K562 (cell line): ENCODE data around the gene PNPLA1. TPM values are rescaled to one million over a fixed set of nuclear protein-coding genes. Genes with fewer than 3 reads are reported as not detected.

Source experiments
- CBX8 ChIP-seq: fragments of 200-600 bp; sonication (generic); IDR thresholded peaks from 2 replicates; pipeline ENCODE4 v1.6.1; 2012; ENCODE audit warnings: borderline replicate concordance, mixed run types, low read depth, mild to moderate bottlenecking, moderate library complexity, mixed read lengths, low read length, control low read depth, inconsistent platforms; ENCODE audit not compliant: poor library complexity, severe bottlenecking; ENCODE audit errors: extremely low read depth
- CGGBP1 ChIP-seq: fragments of 250-450 bp; sonication (Bioruptor Pico); IDR thresholded peaks from 2 replicates; pipeline ENCODE4 v1.9.0; 2021; ENCODE audit warnings: mild to moderate bottlenecking
- CTBP1 ChIP-seq: fragments of 450-650 bp; IDR thresholded peaks from 2 replicates; pipeline ENCODE4 v1.6.1; 2016; ENCODE audit warnings: borderline replicate concordance
- E2F4 ChIP-seq: sonication (generic); formaldehyde crosslinking; IDR thresholded peaks from 2 replicates; pipeline ENCODE4 v1.8.0; 2022; ENCODE audit warnings: mild to moderate bottlenecking, low read depth, missing genetic modification reagents
- E4F1 ChIP-seq: fragments of 250-450 bp; sonication (Bioruptor Pico); IDR thresholded peaks from 2 replicates; pipeline ENCODE4 v1.5.0; 2021; ENCODE audit warnings: mild to moderate bottlenecking, borderline replicate concordance
- EP400 ChIP-seq: fragments of 450-650 bp; IDR thresholded peaks from 2 replicates; pipeline ENCODE4 v1.6.1; 2017; ENCODE audit warnings: antibody characterized with exemption, mild to moderate bottlenecking, moderate library complexity
- EWSR1 ChIP-seq: fragments of 450-650 bp; IDR thresholded peaks from 2 replicates; pipeline ENCODE4 v1.6.1; 2018; ENCODE audit warnings: borderline replicate concordance, mild to moderate bottlenecking, low read depth, moderate library complexity; ENCODE audit not compliant: partially characterized antibody
- GTF3C2 ChIP-seq: IDR thresholded peaks from 3 replicates; pipeline ENCODE4 v1.6.1; 2011; ENCODE audit warnings: borderline replicate concordance, mild to moderate bottlenecking, moderate library complexity; ENCODE audit not compliant: insufficient read length; ENCODE audit errors: extremely low read depth
- HOXB6 ChIP-seq: fragments of 250-450 bp; sonication (Bioruptor Pico); IDR thresholded peaks from 2 replicates; pipeline ENCODE4 v1.5.1; 2022; ENCODE audit warnings: mild to moderate bottlenecking, borderline replicate concordance
- L3MBTL2 ChIP-seq: fragments of 450-650 bp; IDR thresholded peaks from 2 replicates; pipeline ENCODE4 v1.6.1; 2016; ENCODE audit warnings: mild to moderate bottlenecking, moderate library complexity
- MCM7 ChIP-seq, 2 experiments: fragments of 450-650 bp; IDR thresholded peaks; 2 replicates each; pipeline ENCODE4 v1.6.1; 2016 to 2018
- MTF1 ChIP-seq: fragments of 250-450 bp; sonication (Bioruptor Pico); IDR thresholded peaks from 2 replicates; pipeline ENCODE4 v1.9.0; 2021; ENCODE audit warnings: moderate library complexity, mild to moderate bottlenecking, inconsistent platforms, borderline replicate concordance
- NCOA6 ChIP-seq: fragments of 450-650 bp; IDR thresholded peaks from 2 replicates; pipeline ENCODE4 v1.6.1; 2017; ENCODE audit warnings: mild to moderate bottlenecking
- PHB ChIP-seq: fragments of 250-450 bp; sonication (Bioruptor Pico); IDR thresholded peaks from 2 replicates; pipeline ENCODE4 v1.5.0; 2021
- TBP ChIP-seq: optimal IDR thresholded peaks from 2 replicates; pipeline ENCODE3; 2011; ENCODE audit warnings: low read depth, low read length, improper control_type of control experiment
- TEAD1 ChIP-seq, 2 experiments: fragments of 450-650 bp in 1 of 2; sonication (generic) in 1 of 2; formaldehyde crosslinking; IDR thresholded peaks; 2 replicates each; pipeline versions ENCODE4 v1.4.0 to v1.8.0; 2020 to 2022; ENCODE audit warnings: mild to moderate bottlenecking in 2 of 2, missing genetic modification reagents in 1 of 2
- ZBTB17 ChIP-seq: fragments of 450-650 bp; formaldehyde crosslinking; IDR thresholded peaks from 2 replicates; pipeline ENCODE4 v1.4.0; 2020; ENCODE audit warnings: mild to moderate bottlenecking
- ZBTB26 ChIP-seq: fragments of 450-650 bp; formaldehyde crosslinking; IDR thresholded peaks from 2 replicates; pipeline ENCODE4 v1.4.0; 2022; ENCODE audit warnings: missing genetic modification characterization
- ZKSCAN3 ChIP-seq: fragments of 250-450 bp; sonication (Bioruptor Pico); IDR thresholded peaks from 2 replicates; pipeline ENCODE4 v1.4.0; 2020
- ZNF282 ChIP-seq: sonication (generic); formaldehyde crosslinking; IDR thresholded peaks from 2 replicates; pipeline ENCODE4 v1.8.1; 2023; ENCODE audit warnings: missing genetic modification reagents
- ZNF583 ChIP-seq: fragments of 250-450 bp; sonication (Bioruptor Pico); IDR thresholded peaks from 2 replicates; pipeline ENCODE4 v1.4.0; 2020
- polyA plus RNA-seq, 8 experiments: library from polyadenylated mRNA; depleted of rRNA in 4 of 8; stranded (reverse) in 5 of 8; unstranded in 3 of 8; fragments of >200 nt; fragmentation: Nextera tagmentation in 2 of 8; fragmentation: Illumina TruSeq in 1 of 8; extraction: Ambion mirVana in 2 of 8; extraction: Trizol in 1 of 8; gene quantifications; 2 replicates each; pipeline versions ENCODE4 v1.2.1 to v1.2.3, GENCODE V29; 2011 to 2014; ENCODE audit warnings: inconsistent platforms in 1 of 8, missing spikeins in 1 of 8
- total RNA-seq, 7 experiments: library from RNA; depleted of rRNA in 6 of 7; stranded (reverse); fragments of >200 nt in 6 of 7; fragmentation: Illumina TruSeq in 2 of 7; extraction: Trizol in 2 of 7; gene quantifications; 2 replicates each; pipeline versions ENCODE4 v1.2.1 to v1.2.3, GENCODE V29; 2011 to 2021; ENCODE audit warnings: low replicate concordance in 1 of 7

PNPLA1 gene
- total and polyA plus RNA-seq, 9 of the 15 experiments (the other 6 are each of a cell fraction or from before 2014, with no cell fraction given), result 0.04 to 0.27 (median 0.13) TPM; not detected in 2

GRCh38 chr6:36302227-36302976 is 32.5 kb downstream of the PNPLA1 start (continued):
- TF ChIP-seq ZBTB26 (CRISPR knock-in tag), result no peak
- TF ChIP-seq MCM7 (IDR thresholded peaks at IDR 0.05), result no peak
- no peak for TF ChIP-seq TBP
- TF ChIP-seq HOXB6 (CRISPR knock-in tag), result no peak
- no peak for TF ChIP-seq E4F1 (CRISPR knock-in tag)
- TF ChIP-seq E2F4, result no peak
- TF ChIP-seq GTF3C2, result no peak
- no peak for TF ChIP-seq ZNF583 (CRISPR knock-in tag)
- no peak for TF ChIP-seq CBX8
- TF ChIP-seq L3MBTL2, result no peak
- no peak for TF ChIP-seq ZKSCAN3 (CRISPR knock-in tag)
- TF ChIP-seq NCOA6, result no peak
- TF ChIP-seq CTBP1, result peak; percentile 66; the same call in 1 of the 2 replicates
- no peak for TF ChIP-seq ZBTB17 (CRISPR knock-in tag)
- no peak for TF ChIP-seq PHB (CRISPR knock-in tag)
- no peak for TF ChIP-seq EWSR1
- TF ChIP-seq TEAD1 (CRISPR knock-in tag; IDR thresholded peaks at IDR 0.05), result peak in 1 of 2 experiments; percentile 44; a peak in 1 of 4 replicates
- no peak for TF ChIP-seq EP400
- TF ChIP-seq CGGBP1, result no peak
- TF ChIP-seq ZNF282 (CRISPR knock-in tag), result no peak
- no peak for TF ChIP-seq MTF1 (CRISPR knock-in tag)
